K562 (cell line): ENCODE measurements around the gene CPS1. TPM values are rescaled to one million over a fixed set of nuclear protein-coding genes. Genes with fewer than 3 reads are reported as not detected.

ENCODE experiments used
- ATAC-seq: fragments of 200-7000 bp; cut with Tn5 transposase; 3 replicates; pipeline ENCODE4 v1.9.1; 2020; ENCODE audit warnings: moderate library complexity
- BruUV-seq: library from RNA; stranded (reverse); fragments of 400-500 nt; replicated peaks from 2 replicates; lab custom pipeline; 2021; lab: Mats Ljungman, UMichigan
- CTCF ChIA-PET: fragments of 300-600 bp; formaldehyde crosslinking; extraction: SDS; loops from one replicate; lab custom pipeline; 2021; ENCODE audit warnings: low intra/inter-chr PET ratio; lab: Yijun Ruan, JAX
- POLR2A ChIA-PET: fragments of 300-600, 350-650 bp; sonication (Branson Sonifier 250); formaldehyde crosslinking; extraction: SDS; loops from one replicate; lab custom pipeline; 2021; ENCODE audit warnings: antibody characterized with exemption, inconsistent platforms; lab: Yijun Ruan, JAX
- DNase-seq, 4 experiments: peaks; one replicate each; pipeline versions ENCODE4 v3.0.0 to v3.0.0-alpha.2; 2011 to 2018; ENCODE audit warnings: low spot score in 3 of 4, mixed read lengths in 3 of 4; ENCODE audit errors: extremely low read depth in 1 of 4
- FAIRE-seq: peaks from 2 replicates; lab custom pipeline; 2011; peaks lifted over from hg19 to GRCh38; lab: Jason Lieb, UNC
- H2AFZ ChIP-seq: 2 replicates; pipeline ENCODE4 v1.6.0; 2011; ENCODE audit warnings: low read depth, low read length, control low read depth, inconsistent platforms
- H3K27ac ChIP-seq: fragments of 200-600 bp; 3 replicates; pipeline ENCODE4 v1.8.0; 2011; ENCODE audit warnings: low read depth, mild to moderate bottlenecking, control low read depth, inconsistent platforms, low read length, moderate library complexity, mixed read lengths; ENCODE audit errors: extremely low read depth
- H3K27me3 ChIP-seq, 2 experiments: fragments of 300-600 bp in 1 of 2; 2 replicates in 1 of 2; 3 replicates in 1 of 2; pipeline versions ENCODE4 v1.6.0 to v1.8.0; 2011; ENCODE audit warnings: inconsistent platforms in 2 of 2, low read length in 2 of 2, mild to moderate bottlenecking in 1 of 2, mixed read lengths in 1 of 2, moderate library complexity in 1 of 2; ENCODE audit not compliant: control insufficient read depth in 2 of 2, insufficient read depth in 2 of 2
- H3K36me3 ChIP-seq: fragments of 300-600 bp; 3 replicates; pipeline ENCODE4 v1.8.0; 2011; ENCODE audit warnings: mild to moderate bottlenecking, low read length, inconsistent platforms; ENCODE audit not compliant: control insufficient read depth, insufficient read depth
- H3K4me1 ChIP-seq, 2 experiments: fragments of 200-600 bp in 1 of 2; replicated peaks in 1 of 2; 2 replicates in 1 of 2; 3 replicates in 1 of 2; pipeline versions ENCODE4 v1.5.1 to v1.8.0; 2011; ENCODE audit warnings: inconsistent platforms in 2 of 2, low read length in 2 of 2, mild to moderate bottlenecking in 1 of 2, mixed read lengths in 1 of 2, moderate library complexity in 1 of 2; ENCODE audit not compliant: control insufficient read depth in 2 of 2, insufficient read depth in 2 of 2
- H3K4me2 ChIP-seq: 2 replicates; pipeline ENCODE4 v1.6.1; 2011; ENCODE audit warnings: low read length, control low read depth, inconsistent platforms, mixed read lengths; ENCODE audit not compliant: insufficient read depth
- H3K4me3 ChIP-seq: fragments of 200-600 bp; sonication (generic), shearing (Covaris generic); 2 replicates; pipeline ENCODE4 v1.5.1; 2016; ENCODE audit warnings: control low read depth, inconsistent platforms
- H3K79me2 ChIP-seq: fragments of 200-600 bp; 3 replicates; pipeline ENCODE4 v1.8.0; 2011; ENCODE audit warnings: low read length, inconsistent platforms; ENCODE audit not compliant: control insufficient read depth, insufficient read depth
- H3K9ac ChIP-seq, 2 experiments: 2 replicates each; pipeline versions ENCODE4 v1.6.0 to v1.6.1; 2011; ENCODE audit warnings: low read depth in 2 of 2, low read length in 2 of 2, control low read depth in 1 of 2, inconsistent platforms in 1 of 2, mild to moderate bottlenecking in 1 of 2, mixed read lengths in 1 of 2; ENCODE audit not compliant: insufficient read depth in 1 of 2
- H3K9me1 ChIP-seq: one replicate; pipeline ENCODE4 v1.6.0; 2011; ENCODE audit warnings: inconsistent platforms, mild to moderate bottlenecking, low read length, moderate library complexity; ENCODE audit not compliant: control insufficient read depth, insufficient read depth
- H3K9me3 ChIP-seq: replicated peaks from 2 replicates; pipeline ENCODE4 v1.5.1; 2011; ENCODE audit warnings: low read depth, low read length, inconsistent platforms; ENCODE audit not compliant: control insufficient read depth, insufficient read depth
- H4K20me1 ChIP-seq: replicated peaks from 2 replicates; pipeline ENCODE4 v1.6.1; 2011; ENCODE audit warnings: low read length, inconsistent platforms, mixed read lengths; ENCODE audit not compliant: control insufficient read depth, insufficient read depth
- ADNP ChIP-seq: fragments of 200-800 bp; sonication (Bioruptor generic); IDR thresholded peaks from 2 replicates; pipeline ENCODE4 v1.6.1; 2016; ENCODE audit warnings: missing genetic modification characterization, missing compliant biosample characterization
- DPF2 ChIP-seq: fragments of 450-650 bp; IDR thresholded peaks from 2 replicates; pipeline ENCODE4 v1.6.1; 2016
- MBD2 ChIP-seq: sonication (generic); IDR thresholded peaks from 2 replicates; pipeline ENCODE4 v1.6.1; 2016; ENCODE audit warnings: low read depth, borderline replicate concordance
- MED1 ChIP-seq: sonication (generic); formaldehyde crosslinking; IDR thresholded peaks from 2 replicates; pipeline ENCODE4 v1.8.1; 2023; ENCODE audit warnings: missing genetic modification reagents, borderline replicate concordance
- NELFE ChIP-seq: IDR thresholded peaks from 2 replicates; pipeline ENCODE4 v1.6.1; 2011; ENCODE audit warnings: mild to moderate bottlenecking; ENCODE audit not compliant: insufficient read depth, insufficient read length
- NR1H2 ChIP-seq: sonication (generic); formaldehyde crosslinking; IDR thresholded peaks from 2 replicates; pipeline ENCODE4 v1.4.0; 2020; ENCODE audit warnings: mild to moderate bottlenecking, missing genetic modification reagents
- NR2F6 ChIP-seq: fragments of 450-650 bp; formaldehyde crosslinking; IDR thresholded peaks from 2 replicates; pipeline ENCODE4 v1.4.0; 2020; ENCODE audit warnings: mild to moderate bottlenecking
- POLR2AphosphoS2 ChIP-seq: IDR thresholded peaks from 2 replicates; pipeline ENCODE4 v1.6.1; 2012; ENCODE audit warnings: low read length, improper control_type of control experiment
- POLR3A ChIP-seq: IDR thresholded peaks from 2 replicates; pipeline ENCODE4 v1.6.1; 2011; ENCODE audit warnings: borderline replicate concordance, mild to moderate bottlenecking, moderate library complexity; ENCODE audit not compliant: insufficient read length, insufficient read depth; ENCODE audit errors: extremely low read depth
- RAD51 ChIP-seq: fragments of 450-650 bp; IDR thresholded peaks from 2 replicates; pipeline ENCODE4 v1.7.1; 2016; ENCODE audit warnings: low read depth, mild to moderate bottlenecking, borderline replicate concordance
- SMAD4 ChIP-seq: fragments of 250-450 bp; sonication (Bioruptor Pico); conservative IDR thresholded peaks from 2 replicates; pipeline ENCODE4 v1.8.0; 2021; ENCODE audit warnings: inconsistent platforms, mild to moderate bottlenecking, moderate library complexity
- ZNF263 ChIP-seq: sonication (generic); formaldehyde crosslinking; IDR thresholded peaks from 2 replicates; pipeline ENCODE4 v1.8.0; 2022; ENCODE audit warnings: mild to moderate bottlenecking, missing genetic modification reagents, borderline replicate concordance
- ZNF431 ChIP-seq: sonication (generic); formaldehyde crosslinking; IDR thresholded peaks from 2 replicates; pipeline ENCODE4 v1.8.0; 2022; ENCODE audit warnings: mild to moderate bottlenecking, missing genetic modification reagents
- WGBS: fragments of 100-300 bp; shearing (Covaris generic); methylation state at CpG from one replicate; pipeline ENCODE4 v1.1.6; 2016; ENCODE audit warnings: low coverage, mixed read lengths; ENCODE audit not compliant: insufficient coverage; ENCODE audit errors: missing lambda C conversion rate; 5-methylcytosine and 5-hydroxymethylcytosine counted together
- in situ Hi-C: fragments of 300-500 bp; cut with MboI; formaldehyde crosslinking; loops from 4 replicates; pipeline ENCODE4 v1.15.0; 2018; ENCODE audit warnings: inconsistent platforms, mixed read lengths
- intact Hi-C: fragments of 100-400 bp; cut with micrococcal nuclease; formaldehyde crosslinking; loops from 2 replicates; pipeline ENCODE4 v1.14.2; 2022
- polyA plus RNA-seq, 8 experiments: library from polyadenylated mRNA; depleted of rRNA in 4 of 8; stranded (reverse) in 5 of 8; unstranded in 3 of 8; fragments of >200 nt; fragmentation: Nextera tagmentation in 2 of 8; fragmentation: Illumina TruSeq in 1 of 8; extraction: Ambion mirVana in 2 of 8; extraction: Trizol in 1 of 8; gene quantifications; 2 replicates each; pipeline versions ENCODE4 v1.2.1 to v1.2.3, GENCODE V29; 2011 to 2014; ENCODE audit warnings: inconsistent platforms in 1 of 8, missing spikeins in 1 of 8
- total RNA-seq, 7 experiments: library from RNA; depleted of rRNA in 6 of 7; stranded (reverse); fragments of >200 nt in 6 of 7; fragmentation: Illumina TruSeq in 2 of 7; extraction: Trizol in 2 of 7; gene quantifications; 2 replicates each; pipeline versions ENCODE4 v1.2.1 to v1.2.3, GENCODE V29; 2011 to 2021; ENCODE audit warnings: low replicate concordance in 1 of 7
- TF ChIP-seq, protein P1 (sequence below): sonication (generic); formaldehyde crosslinking; IDR thresholded peaks from 2 replicates; pipeline ENCODE4 v1.8.1; 2023; ENCODE audit warnings: mild to moderate bottlenecking, missing genetic modification reagents

Gene CPS1
- total and polyA plus RNA-seq, 9 of the 15 experiments (the other 6 are each of a cell fraction or from before 2014, with no cell fraction given), result 2.4 to 13.5 (median 6.0) TPM

DNA sequence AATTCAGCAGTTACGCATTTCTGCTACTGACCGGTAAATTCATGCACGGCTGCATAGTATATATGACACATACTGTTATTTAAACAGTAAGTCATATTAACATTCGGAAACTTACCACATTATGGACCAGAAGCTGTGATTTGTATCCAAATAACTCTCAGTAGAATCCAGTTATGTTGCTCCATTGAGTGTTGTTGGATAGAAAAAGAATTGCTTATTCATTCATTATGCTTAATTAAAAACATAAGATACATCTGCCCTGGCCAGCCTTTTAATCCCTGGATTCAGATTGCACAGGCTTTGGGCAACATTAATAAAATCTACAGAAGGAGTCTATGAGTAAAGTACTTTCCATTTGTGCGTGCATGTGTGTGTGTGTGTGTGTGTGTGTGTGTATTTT, 111.3 kb downstream of the CPS1 start:
- Histone ChIP-seq H3K9me3 (no peaks in the 10 kb centered on the region), H3K9me1 (no peaks in the 10 kb centered on the region), H3K79me2 (no peaks in the 10 kb centered on the region), H3K4me1 (no peaks in the 10 kb centered on the region), H2AFZ (no peak overlapping the region), H3K27me3 (no peaks in the 10 kb centered on the region), H3K27ac (no peak overlapping the region), H4K20me1 (no peaks in the 10 kb centered on the region), H3K4me3 (no peak overlapping the region), H3K4me2 (no peak overlapping the region), H3K36me3 (no peaks in the 10 kb centered on the region), H3K9ac (no peak overlapping the region)
- CTCF ChIA-PET, result no interaction called here
- POLR2A ChIA-PET, result no interaction called here
- no TSS peak for BruUV-seq
- in situ Hi-C loops (no loop called here), intact Hi-C loops (no loop called here)
- TF ChIP-seq NELFE, result no peak
- TF ChIP-seq RAD51, result no peak
- no peak for TF ChIP-seq ADNP (tag)
- no peak for TF ChIP-seq MBD2
- no peak for TF ChIP-seq DPF2
- TF ChIP-seq SMAD4 (CRISPR knock-in tag), result no peak
- TF ChIP-seq MED1 (CRISPR knock-in tag), result no peak
- no peak for TF ChIP-seq NR1H2 (CRISPR knock-in tag)
- TF ChIP-seq POLR3A, result no peak
- no peak for TF ChIP-seq ZNF263 (CRISPR knock-in tag)
- TF ChIP-seq, protein P1, sequence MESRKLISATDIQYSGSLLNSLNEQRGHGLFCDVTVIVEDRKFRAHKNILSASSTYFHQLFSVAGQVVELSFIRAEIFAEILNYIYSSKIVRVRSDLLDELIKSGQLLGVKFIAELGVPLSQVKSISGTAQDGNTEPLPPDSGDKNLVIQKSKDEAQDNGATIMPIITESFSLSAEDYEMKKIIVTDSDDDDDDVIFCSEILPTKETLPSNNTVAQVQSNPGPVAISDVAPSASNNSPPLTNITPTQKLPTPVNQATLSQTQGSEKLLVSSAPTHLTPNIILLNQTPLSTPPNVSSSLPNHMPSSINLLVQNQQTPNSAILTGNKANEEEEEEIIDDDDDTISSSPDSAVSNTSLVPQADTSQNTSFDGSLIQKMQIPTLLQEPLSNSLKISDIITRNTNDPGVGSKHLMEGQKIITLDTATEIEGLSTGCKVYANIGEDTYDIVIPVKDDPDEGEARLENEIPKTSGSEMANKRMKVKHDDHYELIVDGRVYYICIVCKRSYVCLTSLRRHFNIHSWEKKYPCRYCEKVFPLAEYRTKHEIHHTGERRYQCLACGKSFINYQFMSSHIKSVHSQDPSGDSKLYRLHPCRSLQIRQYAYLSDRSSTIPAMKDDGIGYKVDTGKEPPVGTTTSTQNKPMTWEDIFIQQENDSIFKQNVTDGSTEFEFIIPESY, result no peak
- TF ChIP-seq NR2F6 (CRISPR knock-in tag), result no peak
- TF ChIP-seq POLR2AphosphoS2, result no peak
- no peak for TF ChIP-seq ZNF431 (CRISPR knock-in tag)
- FAIRE-seq (no peak), ATAC-seq (no peak), DNase-seq (no peak)
- 11% methylated on average over 5 of the region's 5 CpGs for WGBS
